Measurements from ENCODE around the gene ZBTB11. TPM values are rescaled to one million over a fixed set of nuclear protein-coding genes. Genes with fewer than 3 reads are reported as not detected.
"Not testable (repeated sequence)": the region's sequence is repeated elsewhere in the genome, so short reads cannot be mapped to it uniquely, and the experiment has no call there.

ZBTB11 gene
- total and polyA plus RNA-seq, 8 donors: 2.8 to 31.2 (median 9.2) TPM

GRCh38 chr3:101719604-101720185 lies 42.8 kb upstream of the ZBTB11 start:
- WGBS, 5 donors: 96 to 100% (median 97%) methylated on average over 3 of the region's 3 CpGs

GRCh38 chr3:101718455-101718854 lies 41.5 kb upstream of the ZBTB11 start:
- TF ChIP-seq EP300 (IDR thresholded peaks at IDR 0.05) (no peak), POLR2A (IDR thresholded peaks at IDR 0.05) (no peak), POLR2AphosphoS5 (IDR thresholded peaks at IDR 0.05) (no peak), CTCF (IDR thresholded peaks at IDR 0.05) (no peak)
- peaks cover 0 to 14% (median 0%) of the 10 kb centered on the region in 3 donors for H3K27me3 ChIP-seq
- H3K4me3 ChIP-seq: no peak overlapping the region
- intact Hi-C loops (cut with DNase I; ENCODE audit: low total_unique reads): no loop called here
- no peaks in the 10 kb centered on the region for H3K9me3 ChIP-seq
- no peaks in the 10 kb centered on the region for H3K36me3 ChIP-seq
- H3K4me1 ChIP-seq: no peaks in the 10 kb centered on the region
- WGBS, 5 donors: 66 to 92% (median 86%) methylated on average over 1 of the region's 1 CpG
- DNase-seq: no peak
- H3K27ac ChIP-seq: no peak overlapping the region

More at GRCh38 chr3:101719604-101720185, 42.8 kb upstream of the ZBTB11 start:
- H3K9me3 ChIP-seq: no peaks in the 10 kb centered on the region
- intact Hi-C loops (cut with DNase I; ENCODE audit: low total_unique reads): no loop called here
- H3K27me3 ChIP-seq: peaks cover 0 to 6% (median 0%) of the 10 kb centered on the region in 3 donors
- no peak for TF ChIP-seq POLR2A (IDR thresholded peaks at IDR 0.05)
- no peak for TF ChIP-seq CTCF (IDR thresholded peaks at IDR 0.05)
- no peak for TF ChIP-seq POLR2AphosphoS5 (IDR thresholded peaks at IDR 0.05)
- TF ChIP-seq EP300 (IDR thresholded peaks at IDR 0.05): no peak
- no peak for DNase-seq
- H3K4me1 ChIP-seq: peaks cover 0 to 7% (median 7%) of the 10 kb centered on the region in 4 donors
- H3K27ac ChIP-seq: no peak overlapping the region
- no peak overlapping the region for H3K4me3 ChIP-seq
- H3K36me3 ChIP-seq: no peaks in the 10 kb centered on the region

- Histone ChIP-seq H3K36me3 (no peaks in the 10 kb centered on the region), H3K4me3 (no peak overlapping the region), H3K9me3 (no peaks in the 10 kb centered on the region), H3K4me1 (no peaks in the 10 kb centered on the region), H3K27me3 (peaks cover 0 to 7% (median 0%) of the 10 kb centered on the region in 3 donors), H3K27ac (no peak overlapping the region)
- DNase-seq: no peak
- TF ChIP-seq EP300 (IDR thresholded peaks at IDR 0.05) (no peak), POLR2A (IDR thresholded peaks at IDR 0.05) (no peak), CTCF (IDR thresholded peaks at IDR 0.05) (no peak), POLR2AphosphoS5 (IDR thresholded peaks at IDR 0.05) (no peak)
- 32 to 59% (median 40%) methylated on average over 4 of the region's 4 CpGs for WGBS, 5 donors
- intact Hi-C loops (cut with DNase I; ENCODE audit: low total_unique reads): no loop called here
Measured at GRCh38 chr3:101709126-101709525, 32.2 kb upstream of the ZBTB11 start.

GRCh38 chr3:101704639-101705038 lies 27.7 kb upstream of the ZBTB11 start:
- 52 to 71% (median 55%) methylated on average over 2 of the region's 2 CpGs for WGBS, 5 donors
- DNase-seq; H3K4me1 ChIP-seq; H3K27me3 ChIP-seq; H3K9me3 ChIP-seq; H3K27ac ChIP-seq; intact Hi-C loops (cut with DNase I; ENCODE audit: low total_unique reads); H3K36me3 ChIP-seq; H3K4me3 ChIP-seq: not testable (repeated sequence)

- 65 to 78% (median 67%) methylated on average over 2 of the region's 2 CpGs for WGBS, 5 donors
Measured at GRCh38 chr3:101703169-101703568, 26.2 kb upstream of the ZBTB11 start.

More at GRCh38 chr3:101703169-101703568, 26.2 kb upstream of the ZBTB11 start:
- intact Hi-C loops (cut with DNase I; ENCODE audit: low total_unique reads): no loop called here
- no peaks in the 10 kb centered on the region for H3K36me3 ChIP-seq
- H3K4me3 ChIP-seq: no peak overlapping the region
- DNase-seq: no peak
- H3K9me3 ChIP-seq: no peaks in the 10 kb centered on the region
- no peaks in the 10 kb centered on the region for H3K27me3 ChIP-seq
- no peaks in the 10 kb centered on the region for H3K4me1 ChIP-seq
- TF ChIP-seq POLR2A (IDR thresholded peaks at IDR 0.05) (no peak), CTCF (IDR thresholded peaks at IDR 0.05) (no peak), POLR2AphosphoS5 (IDR thresholded peaks at IDR 0.05) (no peak), EP300 (IDR thresholded peaks at IDR 0.05) (no peak)
- no peak overlapping the region for H3K27ac ChIP-seq

Measured in stomach (tissue), 9 donors.